ENCODE results near the gene MAFB. TPM values are rescaled to one million over a fixed set of nuclear protein-coding genes. Genes with fewer than 3 reads are reported as not detected.

Gene MAFB
- total and polyA plus RNA-seq, 4 donors = 7.7 to 161 (median 41.3) TPM

- H3K36me3 ChIP-seq (ENCODE audit: control insufficient read depth in 4 of 4, insufficient read depth in 4 of 4, low read length in 4 of 4) = no peaks in the 10 kb centered on the region
- H3K9me3 ChIP-seq (ENCODE audit: control insufficient read depth in 4 of 4, insufficient read depth in 3 of 4, low read length in 3 of 4) = peaks cover 0 to 2% (median 0%) of the 10 kb centered on the region in 4 donors
- DNase-seq (no peak), ATAC-seq (ENCODE audit: insufficient read depth, low FRiP score) (no peak)
- peaks cover 0 to 9% (median 0%) of the 10 kb centered on the region in 5 donors for H3K4me1 ChIP-seq (ENCODE audit: control insufficient read depth in 5 of 5, insufficient read depth in 5 of 5, low read length in 5 of 5)
- TF ChIP-seq CTCF (IDR thresholded peaks at IDR 0.05; ENCODE audit: control extremely low read depth, extremely low read depth) = no peak
- WGBS, 2 donors = 80 to 84% methylated on average over 1 of the region's 1 CpG
- no peak overlapping the region for H3K27ac ChIP-seq (ENCODE audit: low read depth in 1 of 2, low read length in 1 of 2)
- H3K27me3 ChIP-seq (ENCODE audit: control insufficient read depth in 3 of 3, insufficient read depth in 3 of 3, low read length in 2 of 3) = no peaks in the 10 kb centered on the region
- no peak overlapping the region for H3K9ac ChIP-seq (ENCODE audit: insufficient read depth in 1 of 2, low read length in 2 of 2)
- no peak overlapping the region for H3K4me3 ChIP-seq
Observed at GRCh38 chr20:40720826-40721225, 31.8 kb upstream of the MAFB start.

- DNase-seq (no peak), ATAC-seq (ENCODE audit: insufficient read depth, low FRiP score) (no peak)
- no peak for TF ChIP-seq CTCF (IDR thresholded peaks at IDR 0.05; ENCODE audit: control extremely low read depth, extremely low read depth)
- no peaks in the 10 kb centered on the region for H3K36me3 ChIP-seq (ENCODE audit: control insufficient read depth in 4 of 4, insufficient read depth in 4 of 4, low read length in 4 of 4)
- no peaks in the 10 kb centered on the region for H3K27me3 ChIP-seq (ENCODE audit: control insufficient read depth in 3 of 3, insufficient read depth in 3 of 3, low read length in 2 of 3)
- H3K4me1 ChIP-seq (ENCODE audit: control insufficient read depth in 5 of 5, insufficient read depth in 5 of 5, low read length in 5 of 5) = peaks cover 0 to 9% (median 0%) of the 10 kb centered on the region in 5 donors
- WGBS, 2 donors = 88 to 95% methylated on average over 8 of the region's 8 CpGs
- no peak overlapping the region for H3K4me3 ChIP-seq
- H3K9me3 ChIP-seq (ENCODE audit: control insufficient read depth in 4 of 4, insufficient read depth in 3 of 4, low read length in 3 of 4) = peaks cover 0 to 2% (median 0%) of the 10 kb centered on the region in 4 donors
- no peak overlapping the region for H3K9ac ChIP-seq (ENCODE audit: insufficient read depth in 1 of 2, low read length in 2 of 2)
- no peak overlapping the region for H3K27ac ChIP-seq (ENCODE audit: low read depth in 1 of 2, low read length in 1 of 2)
Observed at GRCh38 chr20:40720099-40720498, 31.1 kb upstream of the MAFB start.

- peak in 1 of 3 donors; percentile 7 for DNase-seq
- TF ChIP-seq CTCF (IDR thresholded peaks at IDR 0.05; ENCODE audit: control extremely low read depth, extremely low read depth) = no peak
- Histone ChIP-seq H3K27me3 (ENCODE audit: control insufficient read depth in 3 of 3, insufficient read depth in 3 of 3, low read length in 2 of 3) (no peaks in the 10 kb centered on the region), H3K4me1 (ENCODE audit: control insufficient read depth in 5 of 5, insufficient read depth in 5 of 5, low read length in 5 of 5) (peaks cover 0 to 9% (median 0%) of the 10 kb centered on the region in 5 donors), H3K36me3 (ENCODE audit: control insufficient read depth in 4 of 4, insufficient read depth in 4 of 4, low read length in 4 of 4) (no peaks in the 10 kb centered on the region), H3K27ac (ENCODE audit: low read depth in 1 of 2, low read length in 1 of 2) (no peak overlapping the region), H3K9ac (ENCODE audit: insufficient read depth in 1 of 2, low read length in 2 of 2) (no peak overlapping the region), H3K4me3 (no peak overlapping the region), H3K9me3 (ENCODE audit: control insufficient read depth in 4 of 4, insufficient read depth in 3 of 4, low read length in 3 of 4) (no peaks in the 10 kb centered on the region)
- WGBS, 2 donors = 89% methylated on average over 8 of the region's 8 CpGs
- no peak for ATAC-seq (ENCODE audit: insufficient read depth, low FRiP score)
Observed at GRCh38 chr20:40718982-40719729, 30.1 kb upstream of the MAFB start.
